Hepatic stellate cell (primary cell): ENCODE data around the gene TPRA1.

Experiments
- DNase-seq: peaks from one replicate; pipeline ENCODE4 v3.0.0; 2011; ENCODE audit warnings: low spot score

Gene TPRA1

DNA sequence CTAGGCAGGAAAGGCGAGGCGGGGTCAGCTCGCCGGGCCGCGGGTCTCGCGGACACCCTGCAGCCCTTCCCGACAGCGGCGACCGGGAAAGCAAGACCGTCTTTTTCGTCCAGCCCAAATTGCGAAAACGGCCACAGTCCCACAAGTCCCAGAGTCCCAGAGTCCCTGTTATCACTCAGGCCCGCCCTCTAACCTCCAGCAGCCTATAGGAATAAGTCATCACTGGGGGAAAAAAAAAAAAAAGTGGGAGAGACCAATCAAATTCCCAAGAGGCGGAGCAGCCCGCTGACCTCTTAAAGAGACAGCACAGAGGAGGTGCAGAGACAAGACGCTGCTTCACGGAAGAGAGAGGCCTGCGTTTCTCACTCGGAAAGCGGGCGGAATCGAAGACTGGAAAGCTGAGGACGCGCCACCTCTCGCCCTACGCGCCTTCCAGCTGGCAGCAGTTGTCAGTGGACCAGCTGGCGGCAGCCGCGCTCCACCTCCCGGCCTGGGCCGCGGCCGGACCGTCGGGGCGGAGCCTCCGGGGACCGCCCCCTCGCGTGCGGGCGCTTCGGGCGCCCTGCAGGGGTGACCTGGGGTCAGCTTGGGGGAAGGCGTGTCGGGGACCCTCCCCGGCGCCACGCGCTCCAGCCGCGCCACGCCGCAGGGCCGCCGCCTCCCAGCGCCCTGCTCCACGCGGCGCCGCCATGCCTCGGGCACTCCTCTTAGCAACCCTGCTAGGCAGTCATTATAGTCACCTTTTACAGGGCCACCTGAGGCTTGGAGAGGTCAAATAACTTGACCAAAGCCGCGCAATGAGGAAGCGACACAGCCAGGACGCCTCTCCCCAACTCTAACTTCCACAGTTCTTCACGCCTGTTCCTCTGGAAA lies at the start of gene TPRA1:
TPRA1 (minus strand) TSS at position 141 of the 873 bp plus-strand sequence. CDS start 10,587 bp downstream, outside the sequence.
- DNase-seq = peak; percentile 99

GRCh38 chr3:127640042-127640355 lies 49.5 kb upstream of the TPRA1 start:
- DNase-seq = no peak

GRCh38 chr3:127639173-127640041 lies 48.9 kb upstream of the TPRA1 start:
- no peak for DNase-seq

GRCh38 chr3:127637971-127638370 lies 47.4 kb upstream of the TPRA1 start:
- DNase-seq = no peak

- DNase-seq = no peak
These were observed 47.0 kb upstream of the TPRA1 start for GRCh38 chr3:127637546-127637945.

DNA sequence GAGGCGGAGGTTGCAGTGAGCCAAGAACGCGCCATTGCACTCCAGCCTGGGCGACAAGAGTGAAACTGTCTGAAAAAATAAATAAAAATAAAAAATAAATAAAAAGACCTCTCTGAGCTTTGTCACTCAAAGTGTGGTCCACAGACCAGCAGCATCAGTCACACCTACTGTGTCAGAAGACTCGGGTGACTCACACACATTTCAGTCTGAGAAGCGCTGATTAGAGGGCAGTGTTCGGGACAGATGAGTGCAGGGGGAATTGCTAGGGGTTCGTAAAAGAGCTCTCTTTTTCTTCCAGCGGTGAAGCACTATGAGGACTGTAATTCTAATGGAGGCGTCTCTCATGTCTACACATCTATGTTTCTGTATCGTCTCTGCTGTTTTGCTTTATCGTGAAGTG lies 44.1 kb upstream of the TPRA1 start:
- DNase-seq = no peak

- DNase-seq = no peak
These were observed 41.7 kb upstream of the TPRA1 start for GRCh38 chr3:127632035-127632820.

GRCh38 chr3:127630811-127631714 lies 40.5 kb upstream of the TPRA1 start:
- no peak for DNase-seq

GRCh38 chr3:127629467-127630403 lies 39.2 kb upstream of the TPRA1 start:
- no peak for DNase-seq

GRCh38 chr3:127628788-127629466 lies 38.4 kb upstream of the TPRA1 start, which contains the start of gene PODXL2:
TSS of gene PODXL2 (plus strand) at chr3:127629185. CDS start at chr3:127629220, 35 bp downstream.
- DNase-seq = peak; percentile 68

GRCh38 chr3:127628426-127628787 lies 37.9 kb upstream of the TPRA1 start:
- no peak for DNase-seq

GRCh38 chr3:127625821-127626220 lies 35.3 kb upstream of the TPRA1 start:
- no peak for DNase-seq

DNA sequence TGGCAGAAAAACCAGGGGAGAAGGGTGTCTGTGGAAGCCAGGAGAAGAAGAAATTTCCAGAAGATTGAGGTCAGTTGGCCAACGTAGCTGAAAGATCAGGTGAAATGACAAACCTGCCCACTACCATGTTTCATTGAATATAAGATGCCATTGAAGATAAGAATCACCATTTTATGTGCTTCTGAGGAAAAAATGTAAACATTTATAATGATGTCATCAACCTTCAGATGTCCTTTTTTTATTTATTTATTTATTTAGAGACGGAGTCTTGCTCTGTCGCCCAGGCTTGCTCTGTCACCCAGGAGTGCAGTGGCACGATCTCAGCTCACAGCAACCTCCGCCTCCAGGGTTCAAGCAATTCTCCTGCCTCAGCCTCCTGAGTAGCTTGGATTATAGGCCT lies 33.5 kb upstream of the TPRA1 start:
- no peak for DNase-seq

- DNase-seq = no peak
These were observed 32.4 kb upstream of the TPRA1 start for GRCh38 chr3:127622772-127623576.

- no peak for DNase-seq
These were observed 31.5 kb upstream of the TPRA1 start for GRCh38 chr3:127622031-127622430.

GRCh38 chr3:127620637-127621375 lies 30.3 kb upstream of the TPRA1 start:
- no peak for DNase-seq

GRCh38 chr3:127618891-127619290 lies 28.4 kb upstream of the TPRA1 start:
- no peak for DNase-seq
